Left ventricle myocardium superior (tissue), 1 donor: ENCODE results near the gene MTFMT. TPM values are rescaled to one million over a fixed set of nuclear protein-coding genes. Genes with fewer than 3 reads are reported as not detected.
"Not testable (repeated sequence)": the region's sequence is repeated elsewhere in the genome, so short reads cannot be mapped to it uniquely, and the experiment has no call there.

Source experiments
- ATAC-seq: fragments of 200-7000 bp; cut with Tn5 transposase; one replicate; pipeline ENCODE4 v1.9.1; 2020; ENCODE audit warnings: mild to moderate bottlenecking, moderate library complexity
- DNase-seq: peaks from one replicate; pipeline ENCODE4 v3.0.0-alpha.2; 2020
- intact Hi-C: fragments of 100-400 bp; cut with micrococcal nuclease; formaldehyde crosslinking; loops from one replicate; pipeline ENCODE4 v1.11.0; 2022
- long read RNA-seq: library from polyadenylated mRNA; unstranded; transcript quantifications from one replicate; pipeline ENCODE4 v2.0.0, GENCODE V29; 2021
- total RNA-seq: library from RNA; stranded (reverse); fragmentation: NEBNext Ultra II Directional; extraction: Animal tissue kit (Norgen Biotek cat#: 25700); gene quantifications from one replicate; pipeline ENCODE4 v1.2.1, GENCODE V29; 2021
- donor health status: DM: no; HTN: yes; CAD: no; lungs with severe emphysema.

MTFMT gene
- total RNA-seq = 20.4 TPM
- long read RNA-seq, transcript MTFMT-201 (9 exons, 2,734 nt) = major isoform, 34 of 47 reads
- long read RNA-seq, partial matches to known transcripts = 0 of 47 reads
- long read RNA-seq, other reads (novel, unspliced or antisense) = 13 of 47 reads

- ATAC-seq = peak; percentile 96
- peak; percentile 97 for DNase-seq
- intact Hi-C loops = no loop called here
Measured at GRCh38 chr15:65028921-65029735, at the start of gene MTFMT. Gene MTFMT, minus strand, starts transcription at chr15:65029639. Its CDS starts 26 bp downstream, at chr15:65029613.

DNA sequence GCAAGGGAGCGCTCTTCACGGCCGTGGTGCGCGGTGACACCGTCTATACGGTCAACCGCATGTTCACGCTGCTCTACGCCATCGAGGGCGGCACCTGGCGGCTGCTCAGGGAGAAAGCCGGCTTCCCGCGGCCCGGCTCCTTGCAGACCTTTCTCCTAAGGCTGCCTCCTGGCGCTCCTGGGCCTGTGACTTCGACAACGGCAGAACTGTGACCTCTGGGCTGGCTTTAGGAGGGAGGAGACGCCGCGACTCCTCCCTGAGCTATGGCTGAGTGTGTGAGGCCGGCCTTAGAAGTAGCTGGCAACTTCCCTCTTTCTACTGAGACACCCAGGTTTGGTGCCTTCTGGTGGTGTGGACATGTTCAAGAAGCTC is 48.5 kb upstream of the MTFMT start:
- ATAC-seq (peak; percentile 60), DNase-seq (peak; percentile 87)
- intact Hi-C loops = no loop called here

- ATAC-seq (no peak), DNase-seq (no peak)
- intact Hi-C loops = no loop called here
Measured at GRCh38 chr15:65077291-65077980, 48.0 kb upstream of the MTFMT start.

DNA sequence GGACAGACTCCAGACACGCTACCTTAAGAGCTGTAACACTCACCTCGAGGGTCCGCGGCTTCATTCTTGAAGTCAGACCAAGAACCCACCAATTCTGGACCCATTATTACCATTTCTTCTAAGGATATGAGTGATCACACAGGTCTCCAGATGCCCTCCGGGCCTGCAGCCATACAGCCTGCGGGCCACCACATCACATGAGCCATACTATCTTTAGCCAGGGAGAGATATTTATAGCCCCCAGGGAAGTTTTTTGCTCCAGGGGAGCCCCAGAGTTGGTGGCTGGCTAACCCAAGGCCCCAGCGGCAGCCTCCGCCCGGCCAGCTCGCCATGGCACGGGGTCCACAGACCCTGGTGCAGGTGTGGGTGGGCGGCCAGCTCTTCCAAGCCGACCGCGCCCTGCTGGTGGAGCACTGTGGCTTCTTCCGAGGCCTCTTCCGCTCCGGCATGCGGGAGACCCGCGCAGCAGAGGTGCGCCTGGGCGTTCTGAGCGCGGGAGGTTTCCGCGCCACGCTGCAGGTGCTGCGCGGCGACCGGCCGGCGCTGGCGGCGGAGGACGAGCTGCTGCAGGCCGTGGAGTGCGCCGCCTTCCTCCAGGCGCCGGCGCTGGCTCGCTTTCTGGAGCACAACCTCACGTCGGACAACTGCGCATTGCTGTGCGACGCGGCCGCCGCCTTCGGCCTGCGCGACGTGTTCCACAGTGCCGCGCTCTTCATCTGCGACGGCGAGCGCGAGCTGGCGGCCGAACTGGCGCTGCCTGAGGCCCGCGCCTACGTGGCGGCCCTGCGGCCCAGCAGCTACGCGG is 47.2 kb upstream of the MTFMT start, which contains the start of gene KBTBD13:
KBTBD13 (plus strand) TSS at position 261 of the 805 bp plus-strand sequence; CDS start at position 331, 70 bp downstream.
- peak; percentile 79 for ATAC-seq
- DNase-seq = peak; percentile 67
- intact Hi-C loops = no loop called here

GRCh38 chr15:65075607-65076395 is 46.4 kb upstream of the MTFMT start:
- DNase-seq, intact Hi-C loops: not testable (repeated sequence)

GRCh38 chr15:65074946-65075345 is 45.5 kb upstream of the MTFMT start:
- DNase-seq, ATAC-seq, intact Hi-C loops: not testable (repeated sequence)

More at GRCh38 chr15:65075607-65076395, 46.4 kb upstream of the MTFMT start:
- ATAC-seq = not testable (repeated sequence)

DNA sequence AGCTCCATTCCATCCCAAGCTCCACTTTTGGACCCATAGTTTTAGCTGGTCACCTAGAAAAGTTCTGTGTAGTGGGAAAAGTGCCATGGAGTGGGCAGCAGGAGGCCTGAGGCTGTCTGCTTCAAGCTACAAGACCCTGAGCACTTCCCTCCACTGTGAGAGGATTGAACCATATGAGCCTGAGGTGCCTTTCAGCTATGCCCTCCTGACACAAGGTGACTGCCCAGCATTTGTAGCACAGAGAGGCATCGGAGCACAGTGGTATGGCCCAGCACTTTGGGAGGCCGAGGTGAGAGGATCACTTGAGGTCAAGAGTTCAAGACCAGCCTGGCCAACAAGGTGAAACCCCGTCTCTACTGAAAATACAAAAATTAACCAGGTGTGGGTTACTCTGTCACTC is 43.2 kb upstream of the MTFMT start:
- DNase-seq (no peak), ATAC-seq (no peak)
- intact Hi-C loops = no loop called here

- intact Hi-C loops = no loop called here
- ATAC-seq = peak; percentile 30
- DNase-seq = peak; percentile 58
Measured at GRCh38 chr15:65072027-65072426, 42.6 kb upstream of the MTFMT start.

DNA sequence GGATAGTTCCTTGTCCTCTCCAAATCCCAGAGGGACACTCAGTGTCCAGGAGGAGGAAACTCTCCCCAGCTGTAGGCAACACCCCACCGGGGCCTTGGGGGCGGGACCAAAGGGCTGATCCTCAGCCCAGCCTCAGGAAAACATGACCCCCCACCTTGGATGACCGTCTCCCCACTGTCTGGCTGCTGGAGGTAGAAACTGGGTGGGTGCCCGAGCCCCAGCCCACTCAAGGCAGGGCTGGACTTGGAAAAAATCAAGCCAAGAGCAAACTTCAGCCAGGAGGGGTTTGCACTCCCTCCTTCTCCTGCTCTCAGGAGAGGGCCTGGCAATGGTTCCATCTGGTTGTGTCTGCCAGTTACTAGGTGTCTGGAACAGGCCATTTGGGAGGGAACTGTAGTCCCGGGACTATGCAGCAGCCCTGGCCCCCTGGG is 42.0 kb upstream of the MTFMT start:
- DNase-seq = peak; percentile 82
- ATAC-seq = peak; percentile 69
- intact Hi-C loops = no loop called here

GRCh38 chr15:65069779-65070546 is 40.5 kb upstream of the MTFMT start:
- intact Hi-C loops = no loop called here
- DNase-seq (peak; percentile 61), ATAC-seq (peak; percentile 41)

DNA sequence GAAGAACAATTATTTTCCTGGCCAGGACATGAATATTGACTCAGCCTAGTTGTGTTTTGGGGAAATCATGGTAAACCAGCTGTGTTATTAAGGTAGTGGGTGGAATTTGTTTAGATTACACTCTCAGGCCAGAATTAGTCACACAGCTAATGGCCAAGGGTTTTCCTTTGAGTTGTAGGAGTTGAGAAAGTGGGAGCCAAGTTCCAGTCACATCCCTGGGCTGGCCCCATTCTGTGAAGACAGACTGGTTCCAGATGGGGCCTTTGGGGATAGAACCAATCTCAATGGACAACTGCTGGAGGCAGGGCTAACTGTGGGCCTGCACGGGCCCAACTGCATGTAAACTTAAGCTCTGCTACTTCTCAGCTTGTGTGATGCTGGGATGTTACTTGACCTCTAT is 39.7 kb upstream of the MTFMT start:
- DNase-seq (peak; percentile 61), ATAC-seq (peak; percentile 59)
- intact Hi-C loops = no loop called here

DNA sequence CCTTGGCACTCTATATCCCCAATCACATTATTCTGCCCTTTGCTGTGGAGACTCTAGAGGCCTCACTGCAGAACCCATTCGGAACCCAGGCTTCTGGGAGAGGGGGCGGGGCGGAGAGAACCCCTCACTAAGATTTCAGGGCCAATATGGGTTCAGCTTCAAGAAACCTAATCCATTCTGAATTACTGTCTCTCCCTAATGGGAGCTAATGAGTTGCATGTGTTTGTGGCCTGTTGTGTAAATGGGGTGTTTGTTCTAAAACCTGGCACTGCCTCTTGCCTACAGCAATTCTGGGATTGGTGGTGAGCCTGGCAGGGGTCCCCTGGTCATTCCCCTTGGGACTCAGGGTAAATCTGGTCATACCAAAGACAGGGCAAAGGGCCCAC is 39.0 kb upstream of the MTFMT start:
- intact Hi-C loops = no loop called here
- no peak for ATAC-seq
- no peak for DNase-seq

GRCh38 chr15:65067645-65068402 is 38.4 kb upstream of the MTFMT start, which contains the start of gene RASL12:
Gene RASL12, minus strand, starts transcription at chr15:65067991. Its CDS starts 156 bp downstream, at chr15:65067835.
- intact Hi-C loops = no loop called here
- DNase-seq (peak; percentile 66), ATAC-seq (peak; percentile 8)

- DNase-seq = no peak
- intact Hi-C loops = no loop called here
- ATAC-seq = no peak
Measured at GRCh38 chr15:65067317-65067644, 37.8 kb upstream of the MTFMT start.

DNA sequence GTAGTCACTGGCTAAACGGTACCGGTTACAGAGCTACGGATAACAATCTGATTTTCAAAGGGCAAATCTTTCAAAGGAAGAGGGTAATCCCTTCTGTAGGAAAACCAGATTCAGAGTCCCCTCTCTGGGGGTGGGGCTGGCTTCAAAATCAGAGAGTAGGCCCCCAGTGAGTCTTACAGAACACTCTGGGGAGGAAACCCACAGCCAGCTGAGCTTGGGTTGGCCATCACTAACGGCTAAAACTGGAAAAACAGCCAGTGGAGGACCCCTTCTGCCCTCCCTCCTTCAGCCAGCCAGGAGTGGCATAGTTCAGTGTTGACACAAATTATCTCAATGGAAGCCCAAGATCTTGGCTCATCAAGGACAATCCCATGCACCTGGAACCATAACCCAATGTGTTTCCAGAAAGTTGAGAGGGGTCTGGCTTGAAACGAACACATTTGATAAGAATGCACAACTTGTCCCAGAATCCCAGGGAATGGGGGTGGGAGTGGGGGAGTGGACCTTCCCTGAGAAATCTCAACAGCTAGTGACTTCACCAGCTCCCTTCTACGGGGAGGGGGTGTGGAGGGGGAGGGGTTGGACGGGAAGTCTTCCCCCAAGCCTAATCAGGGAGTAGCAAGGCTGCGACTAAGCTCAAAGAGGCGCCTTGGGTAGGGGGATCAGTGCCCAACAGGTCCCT is 37.3 kb upstream of the MTFMT start:
- ATAC-seq (peak; percentile 2), DNase-seq (no peak)
- intact Hi-C loops = no loop called here

DNA sequence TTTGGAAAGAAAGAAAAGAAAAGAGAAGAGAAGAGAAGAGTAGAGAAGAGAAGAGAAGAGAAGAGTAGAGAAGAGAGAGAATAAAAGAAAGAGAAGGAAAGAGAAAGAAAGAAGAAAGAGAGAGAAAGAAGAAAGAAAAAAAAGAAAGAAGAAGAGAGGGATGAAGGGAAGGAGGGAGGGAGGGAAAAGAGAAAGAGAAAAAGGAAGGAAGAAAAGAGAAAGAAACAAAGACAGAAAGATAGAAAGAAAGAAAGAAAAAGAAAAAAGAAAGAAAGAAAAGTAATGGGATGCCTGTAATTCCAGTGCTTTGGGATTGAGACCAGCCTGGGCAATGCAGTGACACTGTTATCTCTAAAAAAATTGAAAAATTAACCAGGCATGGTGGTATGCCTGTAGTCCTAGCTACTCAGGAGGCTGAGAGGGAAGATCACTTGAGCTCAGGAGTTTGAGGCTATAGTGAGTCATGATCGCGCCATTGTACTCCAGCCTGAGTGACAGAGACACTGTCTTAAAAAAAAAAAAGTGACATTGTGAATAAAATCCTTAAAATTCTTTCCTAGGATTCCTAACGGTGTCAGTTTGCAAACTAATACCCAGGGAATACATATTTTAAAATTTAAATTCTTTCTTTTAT is 36.7 kb upstream of the MTFMT start:
- ATAC-seq (no peak), DNase-seq (no peak)
- intact Hi-C loops = no loop called here
